GM19372 (cell line): Measurements from ENCODE around the gene SLC35E1.

Experiments
- ATAC-seq: cut with Tn5 transposase; IDR thresholded peaks from one replicate; pipeline ENCODE4 v1.9.1; 2021; ENCODE audit warnings: mild to moderate bottlenecking, low read depth, moderate library complexity; ENCODE audit not compliant: unreplicated experiment

SLC35E1 gene

DNA sequence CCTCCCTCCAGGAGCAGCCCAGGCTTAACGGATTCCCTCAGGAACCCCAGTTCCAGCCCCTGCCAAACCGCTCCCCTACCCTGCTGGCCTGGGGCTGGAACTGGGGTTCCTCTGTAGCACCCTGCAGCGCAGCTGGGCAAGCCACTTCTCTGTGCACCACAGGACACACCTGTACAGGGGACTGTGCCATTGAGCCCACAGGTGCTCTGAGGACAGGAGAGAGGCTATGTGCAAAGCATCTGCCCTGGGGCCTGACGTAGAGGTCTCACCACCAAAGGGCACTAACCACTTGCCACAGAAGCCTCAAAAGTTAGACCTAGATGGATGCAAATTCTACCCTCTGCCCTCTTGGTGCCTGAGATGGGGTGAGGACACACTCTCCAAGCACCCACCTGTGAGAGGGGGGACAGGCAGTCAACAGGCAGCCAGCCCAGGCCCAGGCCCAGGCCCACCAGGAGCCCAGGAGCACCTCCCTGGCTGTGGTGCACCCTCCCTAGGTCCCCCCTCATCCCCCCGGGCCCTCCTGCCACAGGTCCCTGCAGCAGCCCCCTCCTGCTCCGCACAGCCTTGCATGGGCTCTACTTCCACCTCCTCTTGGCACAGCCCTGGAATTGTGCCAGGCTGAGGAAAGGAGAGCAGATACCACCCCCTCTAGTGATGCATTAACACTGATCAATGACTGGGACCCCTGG is 27.6 kb upstream of the SLC35E1 start:
- ATAC-seq = no peak

DNA sequence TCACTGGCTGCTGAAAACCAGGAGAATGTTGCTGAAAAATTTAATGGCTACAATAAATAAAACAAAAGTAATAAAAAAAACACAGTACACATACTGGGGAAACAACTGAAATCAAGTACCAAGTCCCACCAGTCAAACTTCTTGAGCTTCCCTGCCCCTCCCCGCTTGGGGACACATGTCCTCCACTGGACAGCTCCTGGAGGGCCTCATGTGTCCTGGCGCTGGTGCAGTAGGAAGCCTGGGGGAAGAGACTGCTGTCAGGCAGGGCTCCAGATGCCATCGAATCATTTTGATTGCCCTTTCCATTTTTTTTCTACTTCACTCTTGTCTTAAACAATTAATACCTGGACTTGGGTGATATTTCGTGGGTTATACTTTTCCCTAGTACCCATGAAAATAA is 26.6 kb upstream of the SLC35E1 start:
- no peak for ATAC-seq

- ATAC-seq = no peak
Observed at GRCh38 chr19:16596399-16596798, 24.2 kb upstream of the SLC35E1 start.

- no peak for ATAC-seq
Observed at GRCh38 chr19:16595097-16595496, 22.9 kb upstream of the SLC35E1 start.

DNA sequence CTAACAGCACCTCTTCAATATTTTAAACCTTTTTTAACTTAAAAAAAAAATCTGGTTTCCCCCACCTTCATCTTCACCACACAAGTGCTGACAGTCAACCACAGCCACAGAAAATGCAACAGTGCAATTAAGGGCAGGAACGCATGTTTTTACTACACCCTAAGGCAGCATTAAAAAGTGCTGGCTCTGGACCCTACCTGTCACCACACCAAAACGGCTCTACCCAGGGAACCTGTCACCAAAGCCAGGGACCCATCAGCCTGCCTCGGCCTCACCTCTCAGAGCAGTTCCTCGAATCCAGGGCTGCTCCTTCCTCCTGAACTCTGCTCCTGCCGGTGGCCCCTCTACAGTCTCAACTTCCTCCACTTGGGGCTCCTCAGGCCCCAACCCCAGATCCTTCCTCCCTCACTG is 22.5 kb upstream of the SLC35E1 start:
- no peak for ATAC-seq

DNA sequence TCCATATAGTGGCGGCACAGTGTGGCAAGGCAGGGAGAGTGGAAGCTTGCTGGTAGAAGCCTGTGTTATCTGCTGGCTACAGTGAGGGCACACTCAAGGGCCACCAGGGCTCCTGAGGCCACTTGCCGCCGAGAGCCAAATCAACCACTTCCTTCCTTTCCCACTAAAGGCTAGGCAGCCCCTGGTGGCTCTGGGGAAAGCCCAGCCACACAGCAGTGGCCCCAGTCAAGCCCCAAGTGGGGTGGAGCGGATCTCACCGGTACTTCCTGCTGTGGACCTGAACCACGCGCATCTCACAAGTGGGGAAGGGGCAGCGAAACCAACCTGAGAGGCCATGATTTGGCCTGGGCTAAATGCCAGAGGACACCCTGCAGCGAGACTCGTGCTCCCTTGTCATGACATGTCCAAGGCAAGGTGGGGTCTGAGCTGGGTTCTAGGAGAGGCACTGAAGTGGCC is 21.9 kb upstream of the SLC35E1 start:
- no peak for ATAC-seq

- ATAC-seq = no peak
Observed at GRCh38 chr19:16593181-16593580, 21.0 kb upstream of the SLC35E1 start.

- ATAC-seq = no peak
Observed at GRCh38 chr19:16591803-16592556, 19.8 kb upstream of the SLC35E1 start.

DNA sequence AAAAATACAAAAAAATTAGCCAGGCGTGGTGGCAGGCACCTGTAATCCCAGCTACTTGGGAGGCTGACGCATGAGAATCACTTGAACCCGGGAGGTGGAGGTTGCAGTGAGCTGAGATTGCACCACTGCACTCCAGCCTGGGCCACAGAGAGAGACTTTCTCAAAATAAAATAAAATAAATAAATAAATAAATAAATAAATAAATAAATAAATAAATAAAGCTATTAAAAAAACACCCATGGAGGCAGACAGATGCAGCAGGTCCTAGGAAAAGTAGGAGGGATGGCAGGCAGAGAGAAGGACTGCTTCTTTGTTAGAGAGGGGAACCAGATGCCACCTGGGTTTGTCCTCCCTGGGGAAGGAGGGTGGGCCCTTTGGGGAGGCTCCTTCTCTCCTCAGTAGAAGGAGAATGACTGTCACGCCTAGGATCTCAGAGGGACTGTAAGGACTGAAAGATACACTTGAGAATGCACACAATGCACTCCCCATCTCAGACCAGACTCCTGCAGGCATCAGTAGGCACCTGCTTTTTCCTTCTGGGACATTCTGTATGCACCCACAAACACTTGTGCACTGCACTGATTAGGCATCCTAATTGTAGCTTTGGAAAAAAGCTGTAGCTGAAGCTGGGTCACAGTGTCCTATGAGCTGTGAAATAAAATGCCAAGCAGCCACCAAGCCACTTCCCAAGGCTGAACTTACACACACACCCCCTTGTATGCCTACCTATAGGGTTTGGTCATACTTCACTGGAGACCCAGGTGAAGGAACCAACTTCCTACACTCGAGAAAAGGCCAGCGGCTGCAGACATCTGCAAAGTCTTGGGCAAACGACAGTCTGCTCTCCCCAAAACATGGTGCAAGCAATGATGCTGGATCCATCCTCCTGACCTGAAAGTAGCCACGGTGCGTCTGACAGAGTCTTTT is 18.9 kb upstream of the SLC35E1 start:
- no peak for ATAC-seq

DNA sequence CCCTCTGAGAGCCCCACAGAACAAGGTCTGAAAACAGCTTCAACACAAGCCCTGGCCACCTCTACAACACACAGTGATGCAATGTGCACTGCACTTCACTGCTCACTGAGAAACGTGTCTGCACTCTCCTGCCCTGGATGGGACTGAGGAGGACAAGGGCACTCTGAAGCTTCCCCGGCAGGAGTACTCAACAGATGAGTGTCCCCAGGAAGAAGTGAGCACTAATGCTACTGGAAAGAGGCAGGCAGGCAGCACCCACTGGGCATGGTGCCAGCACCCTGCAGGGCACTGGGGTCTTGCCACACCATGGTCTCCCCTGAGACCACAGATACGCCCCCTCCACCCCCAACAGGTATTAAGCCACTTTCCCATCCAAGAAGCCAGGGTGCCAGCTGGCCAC is 17.7 kb upstream of the SLC35E1 start:
- ATAC-seq = no peak

DNA sequence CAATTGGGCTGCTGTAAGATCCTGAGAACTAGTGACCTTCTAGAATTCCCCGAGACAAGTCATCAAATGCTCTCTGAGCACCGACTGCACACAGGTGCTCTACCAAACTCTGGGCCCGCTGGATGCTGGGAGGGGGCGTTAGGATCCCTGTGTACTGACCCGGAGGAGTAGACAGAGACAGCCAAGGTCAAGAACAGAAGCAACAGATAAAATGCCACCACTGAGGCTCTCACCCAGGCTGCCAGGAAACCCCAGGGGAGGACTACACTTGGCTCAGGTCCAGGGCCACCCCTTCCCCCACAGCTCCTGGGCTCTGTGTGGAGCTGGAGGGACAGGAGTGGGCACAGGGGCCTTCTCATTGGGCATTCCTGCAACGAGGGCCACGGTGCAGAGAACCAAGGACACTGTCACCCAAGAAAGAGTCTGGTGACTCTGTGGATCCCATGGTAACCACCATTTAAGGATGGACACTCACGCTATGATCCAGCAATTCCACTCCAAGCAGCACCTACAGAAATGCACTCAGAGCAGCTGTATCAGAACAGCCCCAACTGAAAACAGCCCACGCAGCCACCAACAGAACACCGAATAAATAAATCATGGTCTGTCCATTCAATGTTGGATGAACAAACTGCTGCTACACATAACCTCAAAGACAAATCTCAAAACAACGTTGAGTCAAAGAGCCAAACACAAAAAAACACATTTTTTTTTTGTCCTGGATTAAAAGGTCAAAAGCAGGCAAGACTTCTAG is 16.8 kb upstream of the SLC35E1 start:
- no peak for ATAC-seq

GRCh38 chr19:16587833-16588823 is 15.9 kb upstream of the SLC35E1 start:
- no peak for ATAC-seq

- ATAC-seq = no peak
Observed at GRCh38 chr19:16586991-16587832, 15.0 kb upstream of the SLC35E1 start.

- no peak for ATAC-seq
Observed at GRCh38 chr19:16586477-16586871, 14.3 kb upstream of the SLC35E1 start.

DNA sequence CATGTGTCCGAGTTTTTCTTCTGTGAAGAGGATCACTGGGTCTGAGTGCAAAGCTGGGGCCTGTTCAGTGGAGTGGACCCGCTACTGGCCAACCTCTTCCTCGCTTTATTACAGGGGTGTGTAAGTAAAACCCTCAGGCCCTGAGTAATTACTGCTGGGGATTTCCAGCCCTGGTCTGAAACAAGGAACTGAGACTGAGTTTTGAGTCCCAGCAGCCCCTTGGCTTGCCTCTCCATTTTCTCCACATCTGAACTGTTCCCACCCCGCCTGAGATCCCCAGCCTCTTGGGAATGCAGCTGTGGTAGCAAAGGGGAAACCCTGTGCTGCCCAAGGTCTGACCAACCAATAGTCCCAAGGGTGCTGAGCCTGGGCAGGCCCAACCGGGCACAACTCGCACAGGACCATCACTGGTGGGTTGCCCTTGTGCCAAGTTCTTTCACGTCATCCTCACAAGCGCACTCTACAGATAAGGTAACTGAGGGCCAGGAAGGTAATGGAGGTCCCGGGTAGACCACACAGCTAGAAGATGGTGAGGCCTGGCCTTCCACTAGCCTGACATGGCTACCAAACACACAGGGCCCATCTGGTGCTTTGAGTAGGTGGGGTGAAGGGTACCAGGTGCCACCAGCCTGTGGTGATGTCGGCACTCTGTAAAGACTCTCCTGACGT is 13.7 kb upstream of the SLC35E1 start:
- ATAC-seq = no peak

DNA sequence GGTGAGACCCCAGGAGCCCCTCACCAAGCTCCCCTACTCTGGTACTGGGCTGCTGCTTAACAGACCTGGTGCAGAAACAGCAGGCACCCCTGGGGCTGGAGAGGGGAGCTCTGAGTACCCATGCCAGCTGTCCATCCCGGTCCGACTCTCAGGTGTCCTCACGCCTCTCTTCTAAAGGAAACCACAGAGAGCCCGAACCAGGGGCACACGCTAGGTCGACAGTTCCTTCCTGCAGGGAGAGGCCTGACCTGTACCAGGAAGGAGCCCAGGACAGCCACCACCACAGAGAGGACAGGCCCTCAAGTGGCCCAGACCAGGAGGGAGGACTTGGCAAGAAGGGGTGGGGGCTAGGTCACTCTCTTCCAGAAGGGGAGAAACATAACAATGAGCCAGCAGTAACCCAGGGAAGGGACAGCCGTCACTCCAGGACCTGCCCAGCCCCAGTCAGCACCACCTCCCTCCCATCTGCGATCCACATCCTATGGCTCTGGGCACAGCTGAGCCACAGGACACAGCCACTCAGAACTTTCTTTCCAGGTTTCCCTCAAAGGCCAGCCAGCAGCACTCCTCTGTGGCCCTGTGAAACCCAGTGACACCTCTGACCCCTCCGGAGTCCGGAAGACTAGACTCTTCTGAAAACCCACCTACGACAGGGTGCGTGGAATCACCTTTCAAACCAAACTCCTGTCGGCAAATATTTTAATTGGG is 13.0 kb upstream of the SLC35E1 start:
- no peak for ATAC-seq
